GM18505 (cell line): ENCODE data around the gene MEF2A.
A peak's percentile ranks its signal among the peaks of the same experiment; 100 is the strongest.

ENCODE experiments used
- ATAC-seq: cut with Tn5 transposase; IDR thresholded peaks from one replicate; pipeline ENCODE4 v1.9.1; 2021; ENCODE audit not compliant: unreplicated experiment
- POLR2A ChIP-seq: IDR thresholded peaks from 4 replicates; pipeline ENCODE4 v1.6.1; 2011; ENCODE audit warnings: borderline replicate concordance; ENCODE audit not compliant: insufficient read depth, insufficient read length; ENCODE audit errors: extremely low read depth

Gene MEF2A

GRCh38 chr15:99669250-99669649 lies 103.5 kb downstream of the MEF2A start:
- ATAC-seq: no peak
- no peak for TF ChIP-seq POLR2A

- ATAC-seq: no peak
- TF ChIP-seq POLR2A: no peak
These were observed 106.3 kb downstream of the MEF2A start for GRCh38 chr15:99671926-99672635.

GRCh38 chr15:99673111-99673510 lies 107.3 kb downstream of the MEF2A start:
- ATAC-seq: no peak
- no peak for TF ChIP-seq POLR2A

- ATAC-seq: no peak
- TF ChIP-seq POLR2A: no peak
These were observed 108.5 kb downstream of the MEF2A start for GRCh38 chr15:99674279-99674678.

GRCh38 chr15:99677540-99678134 lies 111.9 kb downstream of the MEF2A start:
- TF ChIP-seq POLR2A: no peak
- ATAC-seq: peak; percentile 65

GRCh38 chr15:99680276-99680675 lies 114.5 kb downstream of the MEF2A start:
- no peak for ATAC-seq
- no peak for TF ChIP-seq POLR2A

GRCh38 chr15:99681990-99682389 lies 116.2 kb downstream of the MEF2A start:
- no peak for ATAC-seq
- no peak for TF ChIP-seq POLR2A

- TF ChIP-seq POLR2A: no peak
- ATAC-seq: no peak
These were observed 116.7 kb downstream of the MEF2A start for GRCh38 chr15:99682455-99682854.

- ATAC-seq: no peak
- TF ChIP-seq POLR2A: no peak
These were observed 117.4 kb downstream of the MEF2A start for GRCh38 chr15:99683000-99683670.

GRCh38 chr15:99686290-99686689 lies 120.5 kb downstream of the MEF2A start:
- ATAC-seq: no peak
- TF ChIP-seq POLR2A: no peak

- no peak for ATAC-seq
- no peak for TF ChIP-seq POLR2A
These were observed 127.0 kb downstream of the MEF2A start for GRCh38 chr15:99692825-99693224.

GRCh38 chr15:99696096-99696495 lies 130.3 kb downstream of the MEF2A start:
- no peak for TF ChIP-seq POLR2A

GRCh38 chr15:99702895-99703602 lies 137.3 kb downstream of the MEF2A start:
- no peak for ATAC-seq
- no peak for TF ChIP-seq POLR2A

More at GRCh38 chr15:99696096-99696495, 130.3 kb downstream of the MEF2A start:
- no peak for ATAC-seq
